T-helper 1 cell treated with Interleukin-12 subunit alpha and Interleukin-12 subunit beta and Interleukin-4 antibody, amounts not matched to agents 30 μg/mL and 1 μg/mL, for 36 hours (primary cell): Measurements from ENCODE around the gene KAZN.

Experiments used
- H3K27ac Mint-ChIP-seq: one replicate; pipeline ENCODE4 v1.8.0; 2021; ENCODE audit warnings: mild to moderate bottlenecking, mixed read lengths
- H3K27me3 Mint-ChIP-seq: one replicate; pipeline ENCODE4 v1.8.0; 2021; ENCODE audit warnings: low read depth, mixed read lengths
- H3K36me3 Mint-ChIP-seq: one replicate; pipeline ENCODE4 v1.8.0; 2021; ENCODE audit warnings: low read depth, mixed read lengths
- H3K4me1 Mint-ChIP-seq: one replicate; pipeline ENCODE4 v1.8.0; 2021; ENCODE audit warnings: low read depth, mixed read lengths
- H3K4me3 Mint-ChIP-seq: one replicate; pipeline ENCODE4 v1.8.0; 2021; ENCODE audit warnings: mild to moderate bottlenecking, moderate library complexity, mixed read lengths
- H3K9me3 Mint-ChIP-seq: one replicate; pipeline ENCODE4 v1.8.0; 2021; ENCODE audit warnings: mixed read lengths

Gene KAZN

GRCh38 chr1:14742181-14742980 lies 143.9 kb downstream of the KAZN start:
- Mint-ChIP-seq H3K4me1 (no peaks in the 10 kb centered on the region), H3K9me3 (no peaks in the 10 kb centered on the region), H3K36me3 (no peaks in the 10 kb centered on the region), H3K27ac (no peak overlapping the region), H3K27me3 (peaks cover 15% of the 10 kb centered on the region), H3K4me3 (no peak overlapping the region)

DNA sequence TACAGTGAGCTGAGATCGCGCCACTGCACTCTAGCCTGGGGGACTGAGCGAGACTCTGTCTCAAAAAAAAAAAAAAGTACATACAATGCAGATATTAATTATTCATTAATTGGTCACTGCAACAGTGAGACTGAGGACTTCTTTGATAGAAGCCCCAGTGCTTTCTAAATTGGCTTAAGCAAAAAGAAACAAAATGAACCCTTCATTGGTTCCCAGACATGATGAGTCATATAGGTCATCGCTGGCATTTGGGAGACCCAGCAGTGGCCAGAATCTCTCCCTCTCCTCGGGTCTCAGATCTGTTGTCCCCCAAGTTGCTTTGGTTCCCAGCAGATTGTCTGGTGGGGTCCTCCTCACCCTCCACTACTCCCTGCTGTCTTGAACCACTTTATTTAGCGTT lies 144.9 kb downstream of the KAZN start:
- Mint-ChIP-seq H3K27ac (no peak overlapping the region), H3K9me3 (no peaks in the 10 kb centered on the region), H3K27me3 (peaks cover 15% of the 10 kb centered on the region), H3K36me3 (no peaks in the 10 kb centered on the region), H3K4me1 (no peaks in the 10 kb centered on the region), H3K4me3 (no peak overlapping the region)

DNA sequence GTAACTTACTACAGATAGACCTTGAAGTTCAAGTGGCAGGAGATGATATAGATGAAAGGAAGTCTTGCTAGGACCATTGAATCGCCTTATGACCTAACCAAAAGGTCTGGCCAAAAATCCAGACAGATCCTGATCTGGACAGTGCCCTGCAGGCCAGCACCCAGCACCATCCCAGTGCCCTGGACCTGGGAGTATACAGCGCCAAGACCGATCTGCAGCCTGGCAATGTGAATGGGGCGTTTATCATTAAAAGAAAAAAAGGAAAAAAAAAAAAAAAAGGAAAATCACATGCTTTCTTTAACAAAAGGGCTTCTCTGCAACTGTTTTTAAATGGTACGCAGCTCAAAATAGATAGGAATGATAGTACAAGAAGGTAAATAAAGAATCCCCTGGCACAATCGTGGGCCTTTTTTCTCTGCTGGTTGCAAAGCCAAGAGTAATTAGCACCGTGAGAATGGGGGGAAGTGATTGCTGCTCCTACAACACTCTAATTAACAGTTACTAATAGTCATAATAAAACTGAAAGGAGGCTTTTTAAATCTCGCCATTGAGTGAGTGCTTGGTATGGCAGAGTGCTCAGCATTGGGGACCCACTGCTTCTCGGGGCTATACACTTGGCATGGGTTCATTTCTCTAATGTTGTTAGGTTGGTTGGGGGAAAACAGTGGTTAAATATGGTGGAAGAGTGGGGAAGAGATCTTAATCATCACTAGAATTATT lies 146.7 kb downstream of the KAZN start:
- peaks cover 10% of the 10 kb centered on the region for H3K27me3 Mint-ChIP-seq
- H3K9me3 Mint-ChIP-seq = no peaks in the 10 kb centered on the region
- H3K36me3 Mint-ChIP-seq = no peaks in the 10 kb centered on the region
- no peak overlapping the region for H3K4me3 Mint-ChIP-seq
- H3K4me1 Mint-ChIP-seq = no peaks in the 10 kb centered on the region
- H3K27ac Mint-ChIP-seq = no peak overlapping the region

DNA sequence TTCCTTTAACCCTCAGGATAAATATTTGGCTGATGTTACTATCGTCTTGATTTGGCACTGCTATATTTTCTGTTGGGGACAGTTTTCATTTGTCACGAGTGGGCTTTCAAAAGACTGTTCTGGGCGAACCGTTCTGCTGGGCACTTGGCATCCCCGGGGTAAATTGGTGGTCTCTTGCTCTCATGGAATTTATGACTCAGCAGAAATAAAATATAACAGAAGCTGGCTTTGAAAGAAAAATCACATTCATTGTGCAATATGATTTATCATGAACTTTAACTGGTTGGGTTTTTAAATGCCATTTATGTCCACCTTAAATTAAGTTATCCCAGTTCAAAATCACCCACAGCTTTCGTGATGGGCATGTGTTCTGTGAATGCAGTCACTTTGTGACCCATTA lies 147.3 kb downstream of the KAZN start:
- Mint-ChIP-seq H3K27ac (no peak overlapping the region), H3K36me3 (no peaks in the 10 kb centered on the region), H3K9me3 (no peaks in the 10 kb centered on the region), H3K4me3 (no peak overlapping the region), H3K27me3 (peaks cover 5% of the 10 kb centered on the region), H3K4me1 (no peaks in the 10 kb centered on the region)

- H3K4me1 Mint-ChIP-seq = no peaks in the 10 kb centered on the region
- H3K9me3 Mint-ChIP-seq = no peaks in the 10 kb centered on the region
- no peaks in the 10 kb centered on the region for H3K36me3 Mint-ChIP-seq
- no peak overlapping the region for H3K4me3 Mint-ChIP-seq
- no peak overlapping the region for H3K27ac Mint-ChIP-seq
- no peaks in the 10 kb centered on the region for H3K27me3 Mint-ChIP-seq
Measured at GRCh38 chr1:14746393-14746792, 147.9 kb downstream of the KAZN start.

GRCh38 chr1:14748151-14748550 lies 149.7 kb downstream of the KAZN start:
- Mint-ChIP-seq H3K4me3 (no peak overlapping the region), H3K27me3 (no peaks in the 10 kb centered on the region), H3K36me3 (no peaks in the 10 kb centered on the region), H3K9me3 (no peaks in the 10 kb centered on the region), H3K4me1 (no peaks in the 10 kb centered on the region), H3K27ac (no peak overlapping the region)

DNA sequence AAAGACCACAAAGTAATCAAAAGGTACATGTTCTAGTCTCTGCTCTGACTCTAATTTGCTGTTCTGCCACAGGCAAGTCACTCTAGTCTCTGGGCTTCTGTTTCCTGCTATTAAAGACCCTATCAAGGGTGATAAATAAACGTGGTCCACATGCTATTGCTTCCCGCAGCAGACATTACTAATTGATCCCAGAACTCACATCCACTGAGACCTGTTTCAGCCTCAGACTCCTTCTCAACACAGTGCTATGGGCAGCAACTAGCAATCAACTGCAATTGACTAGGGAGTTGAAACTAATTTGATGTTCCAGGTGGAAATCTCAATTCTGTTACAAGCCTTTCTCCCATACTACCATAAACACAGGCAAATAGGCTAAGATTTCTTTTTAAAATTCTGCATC lies 150.5 kb downstream of the KAZN start:
- Mint-ChIP-seq H3K9me3 (no peaks in the 10 kb centered on the region), H3K4me3 (no peak overlapping the region), H3K27me3 (no peaks in the 10 kb centered on the region), H3K27ac (no peak overlapping the region), H3K36me3 (no peaks in the 10 kb centered on the region), H3K4me1 (no peaks in the 10 kb centered on the region)

- Mint-ChIP-seq H3K27me3 (no peaks in the 10 kb centered on the region), H3K9me3 (no peaks in the 10 kb centered on the region), H3K36me3 (no peaks in the 10 kb centered on the region), H3K27ac (no peak overlapping the region), H3K4me3 (no peak overlapping the region), H3K4me1 (no peaks in the 10 kb centered on the region)
Measured at GRCh38 chr1:14750490-14750889, 152.0 kb downstream of the KAZN start.

- H3K36me3 Mint-ChIP-seq = no peaks in the 10 kb centered on the region
- no peaks in the 10 kb centered on the region for H3K9me3 Mint-ChIP-seq
- H3K4me1 Mint-ChIP-seq = no peaks in the 10 kb centered on the region
- H3K27me3 Mint-ChIP-seq = no peaks in the 10 kb centered on the region
- no peak overlapping the region for H3K4me3 Mint-ChIP-seq
- no peak overlapping the region for H3K27ac Mint-ChIP-seq
Measured at GRCh38 chr1:14755518-14756252, 157.2 kb downstream of the KAZN start.

DNA sequence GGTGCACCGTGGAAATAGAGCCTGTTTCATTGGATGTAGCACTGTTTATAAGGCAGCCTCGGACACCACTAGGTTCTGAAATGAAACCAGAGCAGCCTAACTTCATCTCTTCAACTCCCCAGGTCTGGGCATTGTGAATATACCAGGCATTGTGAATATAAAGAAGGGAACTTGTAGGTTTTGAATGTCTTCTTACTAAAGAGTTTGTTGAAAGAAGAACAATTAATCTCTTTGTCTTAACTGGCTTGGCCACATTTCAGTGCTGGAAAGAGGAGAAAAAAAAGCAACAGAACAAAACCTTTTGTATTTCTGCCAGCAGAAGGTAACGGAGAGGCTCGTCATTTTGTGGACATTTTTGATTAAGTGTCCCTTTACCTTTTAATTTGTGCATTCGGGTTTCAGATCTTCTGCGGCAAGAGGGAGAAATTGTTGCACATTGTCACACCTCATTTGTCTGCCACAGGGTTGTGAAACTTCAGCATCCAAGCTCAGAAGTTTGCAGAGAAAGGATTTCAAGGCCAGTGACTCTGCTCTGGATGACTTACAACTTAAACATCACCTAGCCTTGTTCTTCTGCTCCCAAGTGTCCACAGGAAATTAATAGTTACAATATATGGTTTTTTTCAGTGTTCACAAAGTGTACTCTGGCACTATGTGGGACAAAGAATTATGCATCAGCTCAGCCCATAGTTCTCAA lies 158.3 kb downstream of the KAZN start:
- Mint-ChIP-seq H3K9me3 (no peaks in the 10 kb centered on the region), H3K4me3 (no peak overlapping the region), H3K36me3 (no peaks in the 10 kb centered on the region), H3K27ac (no peak overlapping the region), H3K4me1 (no peaks in the 10 kb centered on the region), H3K27me3 (no peaks in the 10 kb centered on the region)

GRCh38 chr1:14757286-14757625 lies 158.8 kb downstream of the KAZN start:
- Mint-ChIP-seq H3K9me3 (no peaks in the 10 kb centered on the region), H3K27ac (no peak overlapping the region), H3K27me3 (no peaks in the 10 kb centered on the region), H3K4me3 (no peak overlapping the region), H3K4me1 (no peaks in the 10 kb centered on the region), H3K36me3 (no peaks in the 10 kb centered on the region)

GRCh38 chr1:14759042-14759818 lies 160.7 kb downstream of the KAZN start:
- Mint-ChIP-seq H3K9me3 (no peaks in the 10 kb centered on the region), H3K4me1 (no peaks in the 10 kb centered on the region), H3K27me3 (no peaks in the 10 kb centered on the region), H3K36me3 (no peaks in the 10 kb centered on the region), H3K27ac (no peak overlapping the region), H3K4me3 (no peak overlapping the region)

DNA sequence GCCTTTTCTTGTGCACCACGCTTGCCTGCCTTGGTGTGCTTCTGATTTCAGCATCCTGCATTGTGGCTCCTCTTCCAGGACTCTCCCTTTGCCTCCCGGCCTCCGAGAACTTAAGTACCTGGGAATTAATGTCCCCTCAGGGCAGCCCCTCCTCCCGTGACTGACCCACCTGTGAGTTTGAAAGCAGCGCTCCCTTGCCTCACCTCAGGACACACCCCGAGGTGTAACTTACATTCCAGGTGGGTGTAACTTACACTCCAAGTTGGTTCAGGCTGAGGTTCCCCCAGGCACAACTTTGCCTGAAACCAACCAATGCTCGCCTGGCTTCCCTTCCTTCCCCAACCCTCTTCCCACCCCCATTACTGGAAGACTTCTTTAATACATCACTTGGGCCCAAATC lies 161.4 kb downstream of the KAZN start:
- no peaks in the 10 kb centered on the region for H3K4me1 Mint-ChIP-seq
- H3K9me3 Mint-ChIP-seq = no peaks in the 10 kb centered on the region
- no peak overlapping the region for H3K4me3 Mint-ChIP-seq
- no peaks in the 10 kb centered on the region for H3K36me3 Mint-ChIP-seq
- H3K27me3 Mint-ChIP-seq = no peaks in the 10 kb centered on the region
- H3K27ac Mint-ChIP-seq = no peak overlapping the region

DNA sequence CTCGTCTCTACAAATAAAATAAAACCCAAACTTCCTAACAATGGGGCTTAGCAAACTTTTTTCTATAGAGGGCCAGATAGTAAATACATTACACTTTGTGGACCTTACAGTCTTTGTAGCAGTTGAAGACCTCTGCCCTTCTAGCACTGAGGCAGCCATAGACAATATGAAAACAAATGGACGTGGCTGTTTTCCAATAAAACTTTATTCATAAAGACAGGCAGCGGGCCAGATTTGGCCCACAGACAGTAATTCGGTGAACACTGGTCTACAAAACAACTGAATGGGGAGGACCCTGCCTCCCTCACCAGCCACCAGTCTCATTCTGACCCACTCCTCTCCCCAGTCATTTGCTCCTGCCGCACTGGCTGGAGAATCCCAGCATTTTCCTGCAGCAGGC lies 162.3 kb downstream of the KAZN start:
- H3K9me3 Mint-ChIP-seq = no peaks in the 10 kb centered on the region
- H3K36me3 Mint-ChIP-seq = no peaks in the 10 kb centered on the region
- no peaks in the 10 kb centered on the region for H3K27me3 Mint-ChIP-seq
- no peaks in the 10 kb centered on the region for H3K4me1 Mint-ChIP-seq
- H3K4me3 Mint-ChIP-seq = no peak overlapping the region
- H3K27ac Mint-ChIP-seq = no peak overlapping the region
